ENCODE data around the gene PFDN5.

DNA sequence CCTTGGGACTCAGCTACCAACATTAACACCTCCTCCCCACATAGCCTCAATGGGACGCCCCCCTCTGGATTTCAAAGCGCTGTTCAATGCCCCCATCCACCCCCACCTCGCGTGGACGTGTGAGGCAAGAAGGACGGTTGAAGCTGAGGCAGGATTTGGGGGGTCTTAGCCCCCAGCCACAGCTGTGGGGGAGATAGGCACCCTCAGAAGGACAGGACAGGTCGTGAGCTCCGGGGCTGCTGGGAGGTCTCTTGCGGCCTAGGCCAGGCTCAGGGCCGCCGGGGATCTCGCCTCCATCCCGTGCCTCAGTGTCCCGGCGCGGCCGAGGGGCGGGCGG lies 49.1 kb downstream of the PFDN5 start:
- TF ChIP-seq, protein P1, sequence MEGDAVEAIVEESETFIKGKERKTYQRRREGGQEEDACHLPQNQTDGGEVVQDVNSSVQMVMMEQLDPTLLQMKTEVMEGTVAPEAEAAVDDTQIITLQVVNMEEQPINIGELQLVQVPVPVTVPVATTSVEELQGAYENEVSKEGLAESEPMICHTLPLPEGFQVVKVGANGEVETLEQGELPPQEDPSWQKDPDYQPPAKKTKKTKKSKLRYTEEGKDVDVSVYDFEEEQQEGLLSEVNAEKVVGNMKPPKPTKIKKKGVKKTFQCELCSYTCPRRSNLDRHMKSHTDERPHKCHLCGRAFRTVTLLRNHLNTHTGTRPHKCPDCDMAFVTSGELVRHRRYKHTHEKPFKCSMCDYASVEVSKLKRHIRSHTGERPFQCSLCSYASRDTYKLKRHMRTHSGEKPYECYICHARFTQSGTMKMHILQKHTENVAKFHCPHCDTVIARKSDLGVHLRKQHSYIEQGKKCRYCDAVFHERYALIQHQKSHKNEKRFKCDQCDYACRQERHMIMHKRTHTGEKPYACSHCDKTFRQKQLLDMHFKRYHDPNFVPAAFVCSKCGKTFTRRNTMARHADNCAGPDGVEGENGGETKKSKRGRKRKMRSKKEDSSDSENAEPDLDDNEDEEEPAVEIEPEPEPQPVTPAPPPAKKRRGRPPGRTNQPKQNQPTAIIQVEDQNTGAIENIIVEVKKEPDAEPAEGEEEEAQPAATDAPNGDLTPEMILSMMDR (conservative IDR thresholded peaks at IDR 0.05) = no peak
- TF ChIP-seq ZFX (IDR thresholded peaks at IDR 0.05) = no peak
